ENCODE data around the gene HSPB7.
"Not testable (repeated sequence)": the region's sequence is repeated elsewhere in the genome, so short reads cannot be mapped to it uniquely, and the experiment has no call there.

The HSPB7 gene

DNA sequence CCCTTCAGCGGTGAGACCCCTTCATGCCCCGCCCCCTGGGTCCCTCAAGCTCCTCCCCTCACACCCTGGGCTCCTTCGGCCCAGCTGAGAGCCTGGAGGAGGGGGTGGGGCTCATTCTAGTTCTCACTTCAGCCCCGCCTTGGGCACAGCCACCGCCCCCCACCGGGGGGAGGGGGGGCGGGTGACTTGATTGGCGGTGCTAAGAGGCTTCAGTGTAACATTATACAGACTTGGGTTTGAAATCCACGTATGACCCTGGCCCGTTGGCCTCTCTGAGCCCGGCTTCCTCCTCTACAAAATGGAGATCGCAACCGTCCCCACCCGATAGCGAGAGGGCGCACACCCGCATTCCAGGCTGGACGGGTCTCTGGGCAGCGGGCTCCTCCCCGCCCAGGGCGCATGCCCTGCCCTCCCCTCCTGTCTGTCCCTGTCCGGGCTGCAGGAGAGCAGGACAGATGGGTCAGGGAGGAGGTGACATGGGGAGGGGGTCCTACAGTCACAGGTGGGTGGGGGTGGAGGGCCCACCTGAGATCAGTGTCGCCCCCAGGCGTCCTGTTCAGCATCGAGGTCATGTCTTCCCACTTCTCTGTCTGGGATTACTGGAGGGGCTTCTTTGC, 30.8 kb upstream of the HSPB7 start:
- no peak for DNase-seq

DNA sequence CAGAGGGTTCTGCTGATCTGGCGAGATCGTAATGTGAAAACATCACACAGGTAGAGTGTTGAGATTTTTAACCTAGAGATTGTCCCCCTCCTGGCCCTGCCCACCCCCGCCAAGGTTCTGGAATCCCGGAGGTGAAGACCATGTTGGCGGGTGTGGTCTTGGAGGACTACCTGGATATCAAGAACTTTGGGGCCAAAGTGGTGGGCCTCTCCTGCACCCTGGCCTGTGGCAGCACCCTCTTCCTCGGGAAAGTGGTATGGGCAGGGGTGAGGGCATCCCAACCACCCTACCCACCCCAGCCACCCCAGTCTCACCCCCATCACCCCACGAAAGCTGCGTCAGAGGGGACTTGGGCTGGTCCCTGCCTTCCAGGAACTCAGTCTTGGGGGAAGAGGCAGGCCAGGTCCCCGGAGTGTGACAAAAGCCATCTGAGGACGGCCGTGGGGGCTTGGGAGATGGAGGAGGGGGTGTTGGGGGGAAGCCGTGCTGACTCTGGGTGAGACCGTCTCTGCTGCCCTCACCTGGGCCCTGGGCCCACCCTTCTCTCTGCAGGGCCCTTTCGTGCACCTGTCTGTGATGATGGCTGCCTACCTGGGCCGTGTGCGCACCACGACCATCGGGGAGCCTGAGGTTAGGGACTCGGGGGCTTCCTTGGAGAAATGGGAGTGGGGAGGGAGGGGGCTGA, 30.1 kb upstream of the HSPB7 start:
- DNase-seq = no peak

DNA sequence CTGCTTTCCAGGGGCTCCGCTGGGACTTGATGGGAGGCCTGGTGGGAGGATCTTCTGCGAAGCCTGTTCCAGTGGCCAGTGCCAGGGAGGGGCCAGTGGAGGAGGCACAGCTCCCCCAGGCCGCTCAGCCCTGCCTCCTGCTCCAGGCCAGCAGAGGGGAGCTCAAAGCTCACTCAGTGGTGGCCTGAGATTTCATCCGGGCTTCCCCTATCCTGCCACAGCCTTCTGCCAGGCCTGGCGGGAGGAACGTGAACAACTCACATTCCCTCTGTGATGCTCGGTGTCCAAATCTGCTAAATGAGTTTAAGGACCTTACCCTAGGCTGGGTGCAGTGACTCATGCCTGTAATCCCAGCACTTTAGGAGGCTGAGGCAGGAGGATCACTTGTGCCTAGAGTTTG, 29.0 kb upstream of the HSPB7 start:
- no peak for DNase-seq

DNA sequence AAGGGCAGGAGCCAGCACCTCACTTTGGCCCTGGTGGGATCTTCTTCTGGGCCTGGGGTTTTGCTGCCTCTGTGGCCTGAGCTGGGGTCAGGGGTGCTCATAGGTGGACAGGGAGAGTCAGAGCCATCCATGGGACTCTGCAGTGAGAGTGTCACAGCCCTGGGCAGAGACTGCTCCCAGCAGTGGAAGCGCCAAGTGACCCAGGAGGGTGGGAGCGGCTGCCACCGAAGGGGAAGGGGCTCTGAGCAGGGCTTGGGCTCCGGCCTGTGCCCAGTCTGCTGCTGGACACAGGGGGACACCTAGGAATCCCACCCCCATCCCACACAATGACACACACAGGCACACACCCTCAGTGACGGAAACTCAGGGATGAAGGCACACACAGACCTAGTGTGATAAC, 26.1 kb upstream of the HSPB7 start:
- no peak for DNase-seq

DNA sequence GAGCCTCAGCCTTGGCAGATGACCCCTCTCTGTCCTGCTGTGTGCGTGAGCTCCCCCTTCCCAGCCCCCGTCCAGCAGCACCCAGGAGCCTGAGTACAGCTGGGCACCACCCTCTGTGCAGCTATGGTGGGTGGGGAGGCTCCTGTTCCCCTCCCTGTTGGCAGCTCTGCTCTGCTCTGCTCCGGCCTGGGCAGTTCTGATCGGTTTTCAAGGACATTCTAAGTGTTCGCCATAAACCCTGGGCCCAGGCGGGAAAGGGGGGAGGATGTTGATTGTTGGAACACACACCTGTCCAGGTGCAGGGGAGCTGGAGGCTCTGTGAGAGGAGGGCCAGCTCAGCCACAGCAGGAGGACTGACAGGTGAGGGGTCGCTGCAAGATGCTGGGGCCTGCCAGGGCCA, 25.7 kb upstream of the HSPB7 start, which contains the start of gene CLCNKB:
CLCNKB (plus strand) TSS at position 262 of the 400 bp plus-strand sequence. CDS start 711 bp downstream, outside the sequence.
- no peak for DNase-seq

DNA sequence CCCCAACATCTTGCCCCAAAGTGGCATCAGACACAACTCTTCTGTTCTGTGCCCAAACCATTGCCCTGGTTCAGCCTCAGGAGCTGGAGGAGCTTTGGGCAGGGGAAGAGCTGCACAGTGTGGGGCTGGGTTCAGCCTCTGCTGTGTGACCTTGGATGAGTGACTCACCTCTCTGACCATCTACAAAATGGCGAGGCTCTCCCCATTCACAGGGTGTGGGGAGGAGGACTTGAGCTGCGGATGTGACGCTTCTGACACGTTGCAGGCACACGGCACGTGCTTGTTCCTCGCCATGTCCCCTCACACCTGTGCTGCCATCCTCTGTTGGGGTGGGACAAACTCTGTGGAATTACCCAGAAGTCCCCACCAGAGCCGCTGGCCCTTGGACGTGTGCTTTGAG, 24.8 kb upstream of the HSPB7 start:
- not testable (repeated sequence) for DNase-seq

DNA sequence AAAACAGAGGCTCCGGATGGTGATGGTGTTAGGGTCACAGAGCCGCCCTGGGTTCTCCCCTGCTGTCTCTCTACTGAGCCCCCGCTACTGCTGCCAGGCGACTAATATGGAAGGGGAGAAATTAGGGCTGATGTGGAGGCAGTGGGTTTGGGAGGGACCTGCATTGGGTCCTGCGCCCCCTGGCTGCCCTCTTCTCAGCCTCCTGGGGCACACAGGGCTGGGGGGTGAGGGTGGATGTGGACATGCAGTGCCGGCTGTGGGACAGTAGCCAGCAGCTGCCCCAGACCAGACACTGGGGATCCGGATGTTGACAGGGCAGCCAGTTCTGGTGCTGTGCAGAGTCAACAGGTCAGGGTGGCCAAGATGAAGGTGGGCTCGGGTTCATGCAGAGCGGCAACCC, 24.3 kb upstream of the HSPB7 start:
- DNase-seq = no peak

DNA sequence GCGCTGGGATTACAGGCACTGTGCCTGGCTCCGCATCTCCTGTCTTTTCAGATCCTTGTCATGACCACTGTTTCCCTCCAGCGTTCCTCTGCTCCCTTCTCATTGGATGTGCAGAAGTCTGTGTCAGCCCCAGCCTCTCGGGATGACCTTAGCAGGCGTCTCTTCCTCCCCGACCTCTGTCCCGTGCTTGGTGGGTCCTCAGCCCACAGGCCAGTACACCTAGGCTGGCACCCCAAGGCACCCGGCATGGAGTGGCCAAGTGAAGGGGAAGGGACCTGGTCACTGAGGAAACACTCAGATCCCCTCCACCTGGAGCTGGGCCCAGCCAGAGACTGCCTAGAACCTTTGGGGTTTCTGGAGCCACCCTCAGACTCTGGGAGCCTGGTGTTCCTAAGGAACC, 23.4 kb upstream of the HSPB7 start:
- DNase-seq = no peak

DNA sequence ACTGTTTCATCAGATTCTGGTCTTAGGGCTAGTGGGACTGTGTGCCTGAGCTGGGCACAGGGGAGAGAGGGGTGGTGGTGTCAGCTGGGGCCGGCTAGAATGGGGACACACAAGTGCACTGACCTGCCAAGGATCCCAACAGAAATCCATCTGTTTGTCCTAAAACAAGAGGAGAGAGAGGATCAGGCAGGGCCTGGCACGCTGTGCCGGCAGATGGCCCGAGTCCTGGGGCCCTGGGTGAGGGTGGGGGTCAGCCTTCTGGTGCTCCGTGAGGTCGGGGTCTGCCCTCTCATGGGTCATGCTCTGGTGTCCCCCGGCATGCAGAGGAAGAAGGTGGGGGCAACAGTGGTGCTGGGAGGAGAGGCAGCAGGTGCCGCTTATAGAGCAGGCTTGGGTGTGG, 22.0 kb upstream of the HSPB7 start:
- not testable (repeated sequence) for DNase-seq

DNA sequence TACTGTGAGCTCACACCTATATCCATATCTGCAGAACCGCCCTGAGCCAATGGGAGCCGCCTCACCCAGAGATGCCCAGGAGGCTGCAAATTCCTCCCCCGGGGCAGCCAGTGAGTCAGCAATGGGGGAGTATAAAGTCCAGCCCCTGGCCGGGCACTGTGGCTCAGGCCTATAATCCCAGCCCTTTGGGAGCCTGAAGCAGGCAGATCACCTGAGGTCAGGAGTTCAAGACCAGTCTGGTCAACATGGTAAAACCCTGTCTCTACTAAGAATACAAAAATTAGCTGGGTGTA, 20.7 kb upstream of the HSPB7 start:
- no peak for DNase-seq

DNA sequence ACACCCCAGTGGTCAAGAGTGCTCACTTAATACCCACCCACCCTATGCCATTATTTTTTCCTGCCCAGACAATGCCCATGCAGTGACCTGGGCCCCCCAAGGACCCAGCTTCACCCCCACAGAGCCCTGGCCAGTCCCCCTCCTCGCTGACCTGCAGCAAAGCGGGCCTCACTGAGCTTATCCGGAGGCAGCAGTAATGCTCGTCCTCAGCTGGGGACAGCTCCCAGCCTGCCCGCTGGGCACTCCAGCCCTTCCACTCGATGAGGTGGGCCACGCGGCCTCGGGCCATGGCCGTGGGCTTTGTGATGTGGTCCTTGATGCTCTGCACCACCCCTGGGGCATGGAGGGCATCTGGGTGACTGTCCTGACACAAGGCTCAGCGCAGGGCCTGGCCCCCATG, 18.6 kb upstream of the HSPB7 start:
- not testable (repeated sequence) for DNase-seq

DNA sequence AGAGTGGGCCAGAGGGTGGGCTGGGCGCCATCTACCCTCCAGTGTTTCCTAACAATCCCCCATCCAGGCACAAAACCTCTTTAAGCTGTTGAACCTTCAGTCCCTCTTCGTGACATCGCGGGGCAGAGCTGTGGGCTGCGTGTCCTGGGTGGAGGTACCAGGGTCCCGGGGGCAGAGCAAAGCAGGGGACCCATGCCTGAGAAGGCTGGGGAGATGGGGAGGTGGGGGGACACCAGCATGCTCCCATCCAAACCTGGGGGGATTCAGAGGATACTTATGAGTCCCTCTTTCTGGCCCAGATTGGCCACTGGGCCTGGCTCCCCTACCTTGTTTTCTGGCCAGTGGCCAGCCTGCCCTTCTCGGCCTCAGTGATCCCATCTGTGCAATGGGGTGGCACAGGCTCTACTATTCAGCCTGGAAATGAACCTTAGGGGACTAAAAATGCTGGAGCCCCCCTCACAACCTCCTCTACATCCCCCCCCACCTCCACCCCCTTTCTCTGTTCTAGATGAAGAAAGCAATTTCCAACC, 15.3 kb upstream of the HSPB7 start:
- DNase-seq = not testable (repeated sequence)

DNA sequence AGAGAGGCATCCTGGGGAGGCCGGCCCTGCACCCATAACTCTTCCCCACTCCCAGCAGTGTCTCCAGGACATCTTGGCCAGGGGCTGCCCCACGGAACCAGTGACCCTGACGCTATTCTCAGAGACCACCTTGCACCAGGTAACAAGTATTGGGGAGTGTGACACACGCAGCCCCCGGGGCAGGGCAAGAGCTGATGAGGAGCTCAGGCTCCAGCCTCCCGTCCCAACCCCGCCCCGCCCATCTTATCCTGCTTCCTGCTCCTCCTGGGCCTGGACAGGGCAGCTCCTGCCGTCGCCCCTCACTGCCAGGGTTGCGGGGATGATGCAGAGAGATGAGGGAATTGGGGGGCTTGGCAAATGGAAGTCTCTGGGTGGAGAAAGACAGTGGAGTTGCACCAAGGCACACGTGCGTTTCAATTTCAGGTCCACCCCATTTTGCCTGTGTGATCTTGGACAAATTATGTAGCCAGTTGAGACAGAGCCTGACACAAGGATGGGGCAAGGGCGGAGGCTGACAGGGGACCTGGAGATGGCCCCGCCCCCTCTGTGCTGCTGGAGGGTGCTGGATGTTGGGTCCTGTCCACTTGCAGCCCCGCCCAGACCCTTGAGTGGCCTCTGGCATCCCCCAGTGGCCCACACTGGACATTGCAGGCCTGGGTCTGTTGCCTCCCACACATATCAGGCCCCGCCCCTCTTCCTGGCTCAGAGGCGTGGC, 14.7 kb upstream of the HSPB7 start:
- DNase-seq = no peak

DNA sequence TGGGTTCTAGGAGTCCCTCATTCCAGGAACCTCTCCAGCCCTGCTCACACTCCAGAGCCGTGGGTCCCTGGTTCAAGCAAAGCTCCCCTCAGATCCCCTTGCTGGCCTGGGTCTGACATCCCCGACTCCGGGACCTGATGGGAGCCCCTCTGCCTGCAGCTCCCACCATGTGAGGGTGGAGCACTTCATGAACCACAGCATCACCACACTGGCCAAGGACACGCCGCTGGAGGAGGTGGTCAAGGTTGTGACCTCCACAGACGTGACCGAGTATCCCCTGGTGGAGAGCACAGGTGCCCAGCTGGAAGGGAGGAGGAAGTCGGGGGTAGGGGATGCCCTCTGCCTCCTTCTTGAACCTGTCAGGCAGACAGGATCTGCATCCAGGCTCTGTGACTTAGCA, 13.7 kb upstream of the HSPB7 start:
- DNase-seq = no peak

DNA sequence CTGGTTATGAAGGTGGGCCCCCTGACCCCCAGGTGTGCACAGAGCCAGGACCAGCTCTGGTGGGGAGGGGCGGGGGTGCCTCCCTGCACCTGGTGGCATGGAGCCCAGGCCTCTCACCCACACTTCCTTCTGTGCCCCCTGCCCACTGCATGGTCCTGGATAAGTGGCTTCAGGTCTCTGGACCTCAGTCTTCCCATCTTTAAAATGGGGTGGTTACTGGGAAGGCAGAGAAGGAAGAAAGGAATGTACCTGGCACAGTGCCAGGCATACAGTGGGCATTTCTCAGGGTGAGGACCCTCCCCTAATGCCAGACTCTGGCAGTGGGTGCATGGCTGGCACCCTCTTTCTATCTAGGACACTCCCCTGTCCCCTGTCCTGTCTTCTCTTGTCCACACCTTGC, 11.4 kb upstream of the HSPB7 start:
- no peak for DNase-seq

DNA sequence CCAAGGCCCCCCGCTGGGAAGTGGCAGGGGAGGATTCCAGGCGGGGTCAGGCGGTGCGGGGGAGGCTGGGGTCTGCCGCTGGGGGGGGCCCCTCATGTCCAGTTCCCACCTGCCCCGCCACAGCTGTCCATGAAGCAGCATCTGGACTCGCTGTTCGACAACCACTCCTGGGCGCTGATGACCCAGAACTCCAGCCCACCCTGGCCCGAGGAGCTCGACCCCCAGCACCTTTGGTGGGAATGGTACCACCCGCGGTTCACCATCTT, 11.1 kb upstream of the HSPB7 start:
- DNase-seq = not testable (repeated sequence)

DNA sequence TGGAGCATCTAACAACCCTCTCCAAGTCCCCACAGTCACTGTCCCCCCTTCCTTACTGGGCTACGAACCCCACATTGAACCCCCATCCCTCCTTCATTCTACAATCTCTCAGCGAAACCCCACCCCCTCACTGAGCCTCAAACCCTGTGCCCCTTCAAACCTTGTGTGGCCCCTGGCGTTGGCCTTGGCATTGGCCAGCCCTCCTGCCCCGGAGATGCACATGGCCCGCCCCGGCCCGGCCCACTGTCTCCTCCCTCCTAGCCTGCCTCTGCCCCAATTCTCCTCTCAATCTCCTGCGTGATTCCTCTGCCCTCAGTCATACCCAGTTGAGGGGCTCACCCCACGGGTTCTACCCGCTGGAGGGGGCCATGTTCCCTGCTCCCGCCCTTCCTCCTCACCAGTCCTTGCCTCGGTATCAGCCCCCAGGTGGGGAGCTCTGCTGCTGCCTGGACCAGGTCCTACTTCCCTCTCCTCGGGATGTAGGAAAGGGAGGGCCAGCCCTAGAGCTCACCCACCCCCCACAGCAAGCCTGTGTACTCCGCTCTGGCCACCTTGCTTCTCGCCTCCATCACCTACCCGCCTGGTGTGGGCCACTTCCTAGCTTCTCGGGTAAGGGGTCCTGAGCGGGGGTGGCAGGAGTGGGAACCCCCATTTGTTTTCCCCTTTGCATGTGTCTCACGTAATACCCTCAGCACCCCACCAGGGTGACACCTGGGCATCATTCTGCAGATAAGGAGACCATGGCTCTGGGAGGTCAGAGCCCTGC, 10.6 kb upstream of the HSPB7 start:
- no peak for DNase-seq

DNA sequence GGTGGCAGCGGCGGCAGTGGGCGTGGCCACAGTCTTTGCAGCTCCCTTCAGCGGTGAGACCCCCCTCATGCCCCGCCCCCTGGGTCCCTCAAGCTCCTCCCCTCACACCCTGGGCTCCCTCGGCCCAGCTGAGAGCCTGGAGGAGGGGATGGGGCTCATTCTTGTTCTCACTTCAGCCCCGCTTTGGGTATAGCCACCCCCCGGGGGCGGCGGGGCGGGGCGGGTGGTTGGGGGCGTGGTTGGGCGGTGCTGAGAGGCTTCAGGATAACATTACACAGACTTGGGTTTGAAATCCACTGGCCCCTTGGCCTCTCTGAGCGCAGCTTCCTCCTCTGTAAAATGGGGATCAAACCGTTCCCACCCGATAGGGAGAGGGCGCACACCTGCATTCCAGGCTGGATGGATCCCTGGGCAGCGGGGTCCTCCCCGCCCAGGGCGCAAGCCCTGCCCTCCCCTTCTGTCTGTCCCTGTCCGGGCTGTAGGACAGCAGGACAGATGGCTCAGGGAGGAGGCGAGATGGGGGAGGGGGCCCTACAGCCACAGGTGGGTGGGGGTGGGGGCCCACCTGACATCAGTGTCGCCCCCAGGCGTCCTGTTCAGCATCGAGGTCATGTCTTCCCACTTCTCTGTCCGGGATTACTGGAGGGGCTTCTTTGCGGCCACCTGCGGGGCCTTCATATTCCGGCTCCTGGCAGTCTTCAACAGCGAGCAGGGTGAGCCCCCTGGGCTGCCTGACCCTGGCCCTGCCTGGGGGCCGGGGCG, 9.1 kb upstream of the HSPB7 start:
- no peak for DNase-seq

DNA sequence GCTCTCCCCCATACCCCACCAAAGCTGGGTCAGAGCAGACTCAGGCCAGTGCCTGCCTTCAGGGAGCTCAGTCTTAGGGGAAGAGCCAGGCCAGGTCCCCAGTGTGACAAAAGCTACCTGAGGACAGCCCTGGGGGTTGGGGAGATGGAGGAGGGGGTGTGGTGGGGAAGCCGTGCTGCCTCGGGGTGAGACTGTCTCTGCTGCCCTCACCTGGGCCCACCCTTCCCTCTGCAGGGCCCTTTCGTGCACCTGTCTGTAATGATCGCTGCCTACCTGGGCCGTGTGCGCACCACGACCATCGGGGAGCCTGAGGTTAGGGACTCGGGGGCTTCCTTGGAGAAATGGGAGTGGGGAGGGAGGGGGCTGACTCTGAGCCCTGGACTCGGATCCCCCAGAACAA, 8.5 kb upstream of the HSPB7 start:
- not testable (repeated sequence) for DNase-seq

DNA sequence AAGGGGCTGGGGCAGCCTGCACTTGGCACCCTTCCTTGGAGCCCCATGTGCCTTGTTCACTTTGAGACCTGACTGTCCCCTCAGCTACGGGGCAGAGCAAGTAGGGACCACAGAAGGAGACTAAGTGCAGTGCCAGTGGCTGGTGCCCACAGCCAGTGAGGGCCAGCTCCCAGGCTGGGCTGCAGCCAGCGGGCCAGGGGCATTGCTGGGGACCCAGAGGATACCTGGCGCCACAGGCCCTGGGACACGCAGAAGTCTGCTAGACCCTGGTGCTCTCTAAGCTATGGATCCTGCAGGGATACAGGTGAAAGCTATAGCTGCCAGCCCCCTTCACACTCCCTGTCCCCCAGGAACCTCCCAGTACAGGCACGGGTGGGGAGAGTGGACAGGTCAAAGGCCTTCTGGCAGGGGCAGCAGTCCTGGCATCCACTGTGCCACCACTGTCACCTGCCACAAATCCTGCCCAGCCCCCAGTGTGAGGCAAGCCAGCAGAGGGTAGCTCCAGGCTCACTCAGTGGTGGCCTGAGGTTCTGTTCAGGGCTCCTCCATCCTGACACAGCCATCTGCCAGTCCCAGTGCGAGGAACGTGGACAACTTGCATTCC, 5.3 kb upstream of the HSPB7 start:
- DNase-seq = no peak

DNA sequence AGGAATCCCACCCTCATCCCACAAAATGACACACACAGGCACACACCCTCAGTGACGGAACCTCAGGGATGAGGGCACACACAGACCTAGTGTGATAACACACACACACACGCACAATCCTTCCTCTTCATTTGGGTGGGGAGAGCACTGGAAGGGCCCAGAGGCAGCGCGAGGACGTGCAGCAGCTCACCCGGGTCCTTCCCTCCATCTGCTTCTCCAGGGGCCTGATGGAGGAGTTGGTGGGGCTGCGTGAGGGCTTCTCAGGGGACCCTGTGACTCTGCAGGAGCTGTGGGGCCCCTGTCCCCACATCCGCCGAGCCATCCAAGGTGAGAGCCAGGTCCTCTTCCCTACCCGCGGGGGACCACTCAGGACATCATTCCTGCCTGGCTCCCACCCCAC, 4.5 kb upstream of the HSPB7 start:
- DNase-seq = no peak

DNA sequence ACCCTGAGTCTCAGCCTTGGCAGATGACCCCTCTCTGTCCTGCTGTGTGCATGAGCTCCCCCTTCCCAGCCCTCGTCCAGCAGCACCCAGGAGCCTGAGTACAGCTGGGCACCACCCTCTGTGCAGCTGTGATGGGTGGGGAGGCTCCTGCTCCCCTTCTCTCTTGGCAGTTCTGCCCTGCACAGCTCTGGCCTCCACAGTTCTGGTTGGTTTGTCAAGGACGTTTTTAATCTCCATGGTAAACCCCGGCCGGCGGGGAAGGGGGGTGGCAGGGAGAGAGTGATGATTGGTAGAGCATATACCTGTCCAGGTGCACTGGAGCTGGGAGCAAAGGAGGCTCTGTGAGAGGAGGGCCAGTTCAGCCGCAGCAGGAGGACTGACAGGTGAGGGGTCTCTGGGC, 3.8 kb upstream of the HSPB7 start, which contains the start of gene CLCNKA:
CLCNKA (plus strand) TSS at position 356 of the 400 bp plus-strand sequence. CDS start 584 bp downstream, outside the sequence.
- DNase-seq = no peak

Data from NCI-H2081 treated with DMSO at 0.1 percent for 48 hours (cell line).